Gastroesophageal sphincter (tissue), 4 donors: ENCODE results near the gene PPFIA4. TPM values are rescaled to one million over a fixed set of nuclear protein-coding genes. Genes with fewer than 3 reads are reported as not detected.
"Not testable (repeated sequence)": the region's sequence is repeated elsewhere in the genome, so short reads cannot be mapped to it uniquely, and the experiment has no call there.

ENCODE experiments used
- ATAC-seq: fragments of 150-250 bp; one replicate; pipeline ENCODE4 v1.9.1; 2016; ENCODE audit warnings: mild to moderate bottlenecking, moderate library complexity
- H3K27ac ChIP-seq, 4 donors: fragments of 200-600 bp; sonication (generic) in 3 of 4; 1 replicate in 3 of 4; 2 replicates in 1 of 4; pipeline ENCODE4 v1.5.1; 2016 to 2019
- H3K27me3 ChIP-seq: fragments of 200-600 bp; sonication (generic); one replicate; pipeline ENCODE4 v1.5.1; 2019
- H3K36me3 ChIP-seq, 2 donors: fragments of 200-600 bp; sonication (generic); one replicate each; pipeline ENCODE4 v1.5.1; 2019; ENCODE audit warnings: control low read depth in 1 of 2
- H3K4me1 ChIP-seq, 3 donors: fragments of 200-600 bp; sonication (generic); 1 replicate in 2 of 3; 2 replicates in 1 of 3; pipeline ENCODE4 v1.5.1; 2016 to 2019; ENCODE audit warnings: control low read depth in 2 of 3
- H3K4me3 ChIP-seq, 2 donors: fragments of 200-600 bp; sonication (generic); one replicate each; pipeline ENCODE4 v1.5.1; 2019; ENCODE audit warnings: mild to moderate bottlenecking in 1 of 2, moderate library complexity in 1 of 2
- H3K9me3 ChIP-seq, 3 donors: fragments of 200-600 bp; sonication (generic); one replicate each; pipeline ENCODE4 v1.5.1; 2017 to 2019; ENCODE audit warnings: control low read depth in 2 of 3
- CTCF ChIP-seq, 4 experiments: fragments of 200-600 bp in 2 of 4; fragments of 450-650 bp in 2 of 4; sonication (generic) in 1 of 4; IDR thresholded peaks; one replicate each; pipeline ENCODE4 v1.5.1; 2017 to 2019; ENCODE audit warnings: antibody characterized with exemption in 4 of 4, mild to moderate bottlenecking in 2 of 4, moderate library complexity in 2 of 4
- EP300 ChIP-seq: sonication (generic); formaldehyde crosslinking; IDR thresholded peaks from one replicate; pipeline ENCODE4 v1.6.1; 2017; ENCODE audit warnings: antibody characterized with exemption, mild to moderate bottlenecking
- POLR2A ChIP-seq, 2 donors: fragments of 450-650 bp; IDR thresholded peaks; one replicate each; pipeline ENCODE4 v1.6.1; 2017; ENCODE audit warnings: antibody characterized with exemption in 2 of 2, mild to moderate bottlenecking in 2 of 2, moderate library complexity in 1 of 2
- POLR2AphosphoS5 ChIP-seq: sonication (generic); formaldehyde crosslinking; IDR thresholded peaks from one replicate; pipeline ENCODE4 v1.6.1; 2017; ENCODE audit warnings: antibody characterized with exemption
- WGBS, 2 donors: methylation state at CpG; one replicate each; pipeline ENCODE4 v1.1.5; 2018; ENCODE audit warnings: low coverage in 1 of 2; 5-methylcytosine and 5-hydroxymethylcytosine counted together
- total RNA-seq, 4 donors: library from RNA; depleted of rRNA; stranded (reverse); fragments of >200 nt; gene quantifications; one replicate each; pipeline ENCODE4 v1.1.0, GENCODE V29; 2016

The PPFIA4 gene
- total RNA-seq, 4 donors from 2014 or later = 0.81 to 10.5 (median 1.7) TPM

- H3K36me3 ChIP-seq = no peaks in the 10 kb centered on the region
- H3K27ac ChIP-seq = no peak overlapping the region
- H3K27me3 ChIP-seq = peaks cover 22% of the 10 kb centered on the region
- no peaks in the 10 kb centered on the region for H3K4me1 ChIP-seq
- ATAC-seq = no peak
- H3K9me3 ChIP-seq = no peaks in the 10 kb centered on the region
- TF ChIP-seq POLR2A (IDR thresholded peaks at IDR 0.05) (no peak), CTCF (IDR thresholded peaks at IDR 0.05) (no peak), EP300 (no peak), POLR2AphosphoS5 (no peak)
- H3K4me3 ChIP-seq = no peak overlapping the region
- 92% methylated on average over 2 of the region's 3 CpGs; no CpG with 5 or more reads in 1 of the 2 donors for WGBS, 2 donors
Measured at GRCh38 chr1:202982715-202983430, 43.4 kb upstream of the PPFIA4 start.

DNA sequence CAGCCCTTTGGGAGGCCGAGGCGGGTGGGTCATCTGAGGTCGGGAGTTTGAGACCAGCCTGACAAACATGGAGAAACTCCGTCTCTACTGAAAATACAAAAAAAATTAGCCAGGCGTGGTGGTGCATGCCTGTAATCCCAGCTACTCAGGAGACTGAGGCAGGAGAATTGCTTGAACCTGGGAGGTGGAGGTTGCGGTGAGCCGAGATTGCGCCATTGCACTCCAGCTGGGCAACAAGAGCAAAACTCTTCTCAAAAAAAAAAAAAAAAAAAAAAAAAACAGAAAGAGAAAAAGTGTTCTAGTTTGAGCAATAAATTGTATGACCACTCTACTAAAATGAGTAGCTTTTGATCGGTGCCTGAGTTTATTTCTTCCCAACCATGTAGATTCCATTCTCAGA is 40.2 kb upstream of the PPFIA4 start:
- not testable (repeated sequence) for H3K36me3 ChIP-seq, H3K27ac ChIP-seq, H3K4me1 ChIP-seq, H3K9me3 ChIP-seq, ATAC-seq, H3K4me3 ChIP-seq
- WGBS, 2 donors = 78 to 89% methylated on average over 4 to 5 of the region's 9 CpGs
- H3K27me3 ChIP-seq = peaks cover 22% of the 10 kb centered on the region

DNA sequence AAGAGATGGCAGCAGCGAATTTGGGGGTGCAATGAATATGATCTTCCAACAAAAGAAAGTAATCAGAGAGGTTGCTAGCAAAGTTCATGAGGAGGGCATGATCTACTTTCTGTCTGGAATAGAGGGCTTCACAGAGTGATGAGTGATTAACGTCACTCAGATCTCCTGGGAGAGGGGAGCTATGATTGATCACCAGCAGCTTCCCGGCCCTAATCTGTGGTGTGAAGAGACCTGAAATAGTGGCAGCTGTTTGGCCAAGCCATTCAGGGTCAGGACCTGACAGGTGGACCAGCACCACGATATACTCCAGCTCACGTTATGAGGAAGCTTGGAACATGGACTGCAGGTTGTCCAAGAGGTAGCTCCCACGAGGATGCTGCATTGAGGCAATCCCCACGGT is 39.0 kb upstream of the PPFIA4 start:
- no peak for ATAC-seq
- Histone ChIP-seq H3K27me3 (peaks cover 26% of the 10 kb centered on the region), H3K27ac (no peak overlapping the region), H3K36me3 (no peaks in the 10 kb centered on the region), H3K4me1 (no peaks in the 10 kb centered on the region), H3K9me3 (no peaks in the 10 kb centered on the region), H3K4me3 (no peak overlapping the region)
- no peak for TF ChIP-seq POLR2A (IDR thresholded peaks at IDR 0.05)
- no peak for TF ChIP-seq CTCF (IDR thresholded peaks at IDR 0.05)
- no peak for TF ChIP-seq POLR2AphosphoS5
- no peak for TF ChIP-seq EP300
- WGBS, 2 donors = 53 to 80% methylated on average over 1 to 4 of the region's 7 CpGs

DNA sequence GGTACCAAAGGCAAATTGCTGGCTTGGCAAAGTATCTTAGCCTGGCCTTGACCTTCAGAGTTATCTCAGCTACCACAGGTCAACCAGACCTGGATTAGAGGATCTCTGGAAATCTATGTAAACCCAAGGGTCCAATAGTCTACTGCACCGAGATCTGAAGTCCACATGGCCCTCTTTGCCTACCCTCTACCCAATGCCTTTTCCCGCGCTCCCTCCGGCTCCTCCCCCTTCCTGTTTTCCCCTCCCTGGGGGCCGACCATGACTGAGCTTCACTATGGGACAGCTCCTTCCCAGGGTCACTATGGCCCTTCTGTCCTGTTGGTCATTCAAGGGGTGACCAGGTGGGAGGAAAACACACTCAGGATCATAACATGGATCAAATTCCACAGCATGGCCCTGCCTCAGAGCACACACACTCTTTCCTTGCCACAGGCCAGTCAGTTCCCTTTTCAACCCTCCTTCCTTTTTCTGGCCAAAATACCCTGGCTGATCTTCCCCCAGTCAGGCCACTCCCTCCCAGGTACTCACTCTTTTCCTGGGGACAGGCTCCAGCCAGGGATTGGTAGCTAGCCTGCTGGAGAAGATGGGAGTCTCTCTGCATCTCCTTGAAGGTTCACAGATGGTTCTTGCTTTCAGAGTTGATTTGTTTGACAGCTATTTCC is 38.2 kb upstream of the PPFIA4 start:
- H3K27ac ChIP-seq = no peak overlapping the region
- no peaks in the 10 kb centered on the region for H3K36me3 ChIP-seq
- ATAC-seq = no peak
- no peaks in the 10 kb centered on the region for H3K4me1 ChIP-seq
- 62 to 63% methylated on average over 5 of the region's 5 CpGs for WGBS, 2 donors
- H3K27me3 ChIP-seq = peaks cover 27% of the 10 kb centered on the region
- TF ChIP-seq CTCF (IDR thresholded peaks at IDR 0.05) (no peak), EP300 (no peak)
- H3K4me3 ChIP-seq = no peak overlapping the region
- H3K9me3 ChIP-seq = no peaks in the 10 kb centered on the region

- H3K27ac ChIP-seq = no peak overlapping the region
- TF ChIP-seq POLR2AphosphoS5 (no peak), EP300 (no peak), POLR2A (IDR thresholded peaks at IDR 0.05) (no peak)
- no peaks in the 10 kb centered on the region for H3K36me3 ChIP-seq
- 60 to 89% methylated on average over 1 to 2 of the region's 2 CpGs for WGBS, 2 donors
- ATAC-seq = no peak
- no peaks in the 10 kb centered on the region for H3K9me3 ChIP-seq
- H3K27me3 ChIP-seq = peaks cover 45% of the 10 kb centered on the region
- no peaks in the 10 kb centered on the region for H3K4me1 ChIP-seq
- no peak overlapping the region for H3K4me3 ChIP-seq
Measured at GRCh38 chr1:202989879-202990278, 36.4 kb upstream of the PPFIA4 start.

GRCh38 chr1:202991112-202991511 is 35.2 kb upstream of the PPFIA4 start:
- no peak for ATAC-seq
- no peak for TF ChIP-seq POLR2AphosphoS5
- no peak for TF ChIP-seq EP300
- no peak for TF ChIP-seq CTCF (IDR thresholded peaks at IDR 0.05)
- no peak for TF ChIP-seq POLR2A (IDR thresholded peaks at IDR 0.05)
- H3K4me1 ChIP-seq = no peaks in the 10 kb centered on the region

More at GRCh38 chr1:202991112-202991511, 35.2 kb upstream of the PPFIA4 start:
- Histone ChIP-seq H3K9me3 (no peaks in the 10 kb centered on the region), H3K27me3 (peaks cover 47% of the 10 kb centered on the region), H3K36me3 (no peaks in the 10 kb centered on the region), H3K27ac (no peak overlapping the region), H3K4me3 (no peak overlapping the region)
